Measurements from ENCODE around the gene CTNS. TPM values are rescaled to one million over a fixed set of nuclear protein-coding genes. Genes with fewer than 3 reads are reported as not detected.

The CTNS gene
- total and polyA plus RNA-seq, 2 of the 13 experiments (the other 11 are each of a cell fraction or from before 2014, with no cell fraction given) = 9.5 to 13.7 TPM

- TF ChIP-seq BRCA1 (CRISPR knock-in tag; IDR thresholded peaks at IDR 0.05) (no peak), HOMEZ (CRISPR knock-in tag; IDR thresholded peaks at IDR 0.05; ENCODE audit: low read depth) (no peak), MTA1 (CRISPR knock-in tag; IDR thresholded peaks at IDR 0.05; ENCODE audit: borderline replicate concordance) (peak; percentile 3; the same call in 1 of the 2 replicates), HOXA3 (CRISPR knock-in tag; IDR thresholded peaks at IDR 0.05) (peak; percentile 28; the same call in 1 of the 2 replicates), TSC22D2 (CRISPR knock-in tag; IDR thresholded peaks at IDR 0.05; ENCODE audit: borderline replicate concordance) (no peak), DPF2 (CRISPR knock-in tag; IDR thresholded peaks at IDR 0.05; ENCODE audit: borderline replicate concordance, low read depth) (no peak), SRSF9 (IDR thresholded peaks at IDR 0.05; ENCODE audit: borderline replicate concordance, insufficient read depth, low read depth, low read length, poor library complexity, severe bottlenecking) (no peak), ZNF672 (CRISPR knock-in tag; IDR thresholded peaks at IDR 0.05) (no peak), ZBTB46 (CRISPR knock-in tag; IDR thresholded peaks at IDR 0.05; ENCODE audit: borderline replicate concordance) (no peak), MAFK (conservative IDR thresholded peaks at IDR 0.05 in 1 of 2, IDR thresholded peaks at IDR 0.05 in 1 of 2; ENCODE audit: low read length in 2 of 2) (no peak), KIAA2018 (CRISPR knock-in tag; IDR thresholded peaks at IDR 0.05; ENCODE audit: borderline replicate concordance) (no peak), ZNF431 (CRISPR knock-in tag; IDR thresholded peaks at IDR 0.05; ENCODE audit: borderline replicate concordance, low read depth) (no peak), FIP1L1 (IDR thresholded peaks at IDR 0.05; ENCODE audit: borderline replicate concordance, insufficient read depth, low read depth, low read length) (no peak)
- TF ChIP-seq, protein P1, sequence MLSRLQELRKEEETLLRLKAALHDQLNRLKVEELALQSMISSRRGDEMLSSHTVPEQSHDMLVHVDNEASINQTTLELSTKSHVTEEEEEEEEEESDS (CRISPR knock-in tag; IDR thresholded peaks at IDR 0.05; ENCODE audit: borderline replicate concordance) = no peak
Measured at GRCh38 chr17:3647251-3647650, 10.7 kb downstream of the CTNS start (continued).

All from HepG2 (cell line).